ENCODE measurements around the gene DENND6B.

DENND6B gene

DNA sequence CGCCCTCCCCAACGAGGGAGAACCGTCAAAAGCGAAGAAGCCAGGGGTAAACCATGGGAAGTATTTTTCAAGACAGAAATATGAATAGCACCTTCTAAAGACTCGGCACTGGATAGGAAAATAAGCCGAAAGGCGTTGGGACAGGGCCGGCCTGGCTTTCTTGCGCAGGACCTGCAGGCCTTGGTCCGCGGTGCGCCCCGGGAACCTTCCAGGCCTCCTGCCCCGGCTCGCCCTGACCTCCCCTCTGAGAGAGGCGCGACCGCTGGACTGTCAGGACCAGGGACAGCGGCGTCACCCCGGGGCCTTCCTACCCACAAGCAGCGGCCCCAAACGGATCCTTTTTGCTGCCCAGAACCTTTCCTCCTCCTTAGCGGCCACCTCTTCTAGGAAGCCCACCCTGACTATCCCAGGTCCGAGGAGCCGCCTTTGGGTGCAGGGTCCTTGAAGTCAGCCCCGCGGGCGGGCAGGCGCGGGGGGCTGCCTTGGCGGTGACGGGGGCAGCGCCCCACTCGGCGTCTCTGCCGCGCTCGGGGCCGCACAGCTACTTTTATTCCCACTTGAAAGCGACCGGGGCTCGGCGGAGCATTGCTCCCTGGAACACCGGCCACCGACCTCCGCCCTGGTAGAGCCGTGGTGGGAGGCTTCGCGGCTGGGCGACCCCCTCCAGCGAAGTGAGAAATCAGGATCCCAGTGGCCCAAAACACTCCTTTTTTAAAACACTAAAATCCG lies 56.0 kb downstream of the DENND6B start:
- Histone ChIP-seq H4K8ac (ENCODE audit: low read depth, low read length) (no peak overlapping the region), H3K27me3 (ENCODE audit: insufficient read depth, low read length, poor library complexity) (peaks cover 5% of the 10 kb centered on the region), H3K18ac (ENCODE audit: low read length) (no peak overlapping the region), H3K27ac (ENCODE audit: low read depth, low read length) (no peak overlapping the region), H3K9ac (ENCODE audit: low read length) (no peak overlapping the region), H3K36me3 (ENCODE audit: control insufficient read depth, insufficient read depth, low read length) (no peaks in the 10 kb centered on the region), H3K56ac (ENCODE audit: low read length) (no peak overlapping the region), H3K79me1 (ENCODE audit: low read length) (no peaks in the 10 kb centered on the region), H2BK5ac (ENCODE audit: low read length) (no peak overlapping the region), H3K4me1 (ENCODE audit: control insufficient read depth, low read depth, low read length) (no peaks in the 10 kb centered on the region), H3K4me2 (ENCODE audit: low read length) (peak overlapping the region; percentile 21), H4K5ac (ENCODE audit: low read length) (no peak overlapping the region), H2BK120ac (ENCODE audit: low read depth, low read length) (no peak overlapping the region), H2AK5ac (ENCODE audit: low read length) (no peak overlapping the region), H2BK15ac (replicated peaks; ENCODE audit: low read depth) (no peak overlapping the region), H3K23ac (ENCODE audit: low read length) (no peak overlapping the region), H3K4me3 (ENCODE audit: low read length) (no peak overlapping the region), H3K79me2 (ENCODE audit: control insufficient read depth, insufficient read depth, low read length) (no peaks in the 10 kb centered on the region), H3K4ac (ENCODE audit: low read depth, low read length) (no peak overlapping the region)
- WGBS (ENCODE audit: extremely low coverage, insufficient coverage, low lambda C conversion rate), result no CpG with 5 or more reads among the region's 53 CpGs
- DNase-seq, result peak; percentile 73

DNA sequence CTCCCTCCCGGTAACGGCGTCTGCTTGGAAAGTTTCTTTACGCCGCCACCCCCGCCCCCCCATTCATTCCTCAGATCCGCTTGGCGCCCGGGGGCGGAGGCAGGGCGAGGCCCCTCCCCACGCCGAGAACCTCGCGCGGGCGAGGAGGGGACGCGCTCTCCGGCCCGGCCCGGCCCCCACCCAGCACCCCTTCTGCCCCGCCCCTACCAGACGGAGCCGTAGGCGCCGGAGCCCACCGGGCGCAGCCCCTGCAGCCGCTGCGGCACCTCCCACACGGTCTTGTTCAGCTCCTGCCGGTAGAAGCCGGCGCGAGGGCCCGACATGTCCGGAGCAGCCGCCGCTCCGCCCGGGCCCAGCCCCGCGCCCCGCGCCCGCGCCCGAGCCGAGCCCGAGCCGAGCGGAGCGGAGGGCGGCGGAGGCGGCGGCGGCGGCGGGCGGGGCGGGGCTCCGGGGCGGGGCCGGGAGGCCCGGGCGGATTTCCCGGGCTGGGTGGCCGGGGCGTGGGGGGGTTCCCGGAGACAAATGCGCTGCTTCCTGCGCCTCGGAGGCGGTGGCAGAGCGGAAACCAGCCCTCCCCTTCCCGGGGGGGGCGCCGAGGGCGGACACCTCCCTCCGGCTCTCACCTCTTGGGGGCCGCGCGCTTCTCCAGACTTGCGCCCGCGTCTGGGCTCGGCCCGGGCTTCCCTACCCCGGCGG lies 56.7 kb downstream of the DENND6B start, which contains the start of gene MAPK11:
TSS of gene MAPK11 (minus strand) at position 411 of the 696 bp plus-strand sequence. CDS start at position 323, 88 bp downstream.
- no peak for DNase-seq

DNA sequence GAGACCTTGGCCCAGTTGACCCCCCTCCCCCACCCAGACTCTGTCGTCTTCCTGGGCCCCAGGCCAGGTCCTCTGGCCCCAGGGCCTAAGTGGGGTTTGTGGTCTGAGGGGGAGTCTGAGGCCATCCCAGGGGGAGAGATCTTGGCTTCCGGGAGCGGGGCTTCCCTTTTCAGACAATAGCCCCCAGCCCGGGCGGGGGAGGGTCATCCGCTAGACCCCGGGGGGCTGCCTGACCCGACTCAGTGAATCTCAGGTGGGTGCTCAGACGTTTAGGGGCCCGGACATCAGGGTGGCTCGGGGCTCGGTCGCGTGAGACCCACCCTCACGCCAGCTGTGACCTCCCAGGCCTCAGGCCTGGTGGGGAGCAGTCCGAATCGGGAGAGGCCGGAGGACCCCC lies 57.2 kb downstream of the DENND6B start:
- no peak for DNase-seq
- Histone ChIP-seq H3K4me2 (ENCODE audit: low read length) (no peak overlapping the region), H3K27ac (ENCODE audit: low read depth, low read length) (no peak overlapping the region), H3K9ac (ENCODE audit: low read length) (no peak overlapping the region), H2BK120ac (ENCODE audit: low read depth, low read length) (no peak overlapping the region), H3K56ac (ENCODE audit: low read length) (no peak overlapping the region), H3K4ac (ENCODE audit: low read depth, low read length) (no peak overlapping the region), H3K79me1 (ENCODE audit: low read length) (no peaks in the 10 kb centered on the region), H3K36me3 (ENCODE audit: control insufficient read depth, insufficient read depth, low read length) (no peaks in the 10 kb centered on the region), H3K4me3 (ENCODE audit: low read length) (no peak overlapping the region), H3K23ac (ENCODE audit: low read length) (no peak overlapping the region), H2BK15ac (replicated peaks; ENCODE audit: low read depth) (no peak overlapping the region), H2AK5ac (ENCODE audit: low read length) (no peak overlapping the region), H4K5ac (ENCODE audit: low read length) (no peak overlapping the region), H2BK5ac (ENCODE audit: low read length) (no peak overlapping the region), H3K27me3 (ENCODE audit: insufficient read depth, low read length, poor library complexity) (peaks cover 5% of the 10 kb centered on the region), H3K79me2 (ENCODE audit: control insufficient read depth, insufficient read depth, low read length) (no peaks in the 10 kb centered on the region), H3K18ac (ENCODE audit: low read length) (no peak overlapping the region), H4K8ac (ENCODE audit: low read depth, low read length) (no peak overlapping the region), H3K4me1 (ENCODE audit: control insufficient read depth, low read depth, low read length) (no peaks in the 10 kb centered on the region)
- no CpG with 5 or more reads among the region's 18 CpGs for WGBS (ENCODE audit: extremely low coverage, insufficient coverage, low lambda C conversion rate)

More for the DNA sequence above, 56.7 kb downstream of the DENND6B start, which contains the start of gene MAPK11:
- Histone ChIP-seq H3K9ac (ENCODE audit: low read length) (no peak within 1 kb of the TSS), H3K56ac (ENCODE audit: low read length) (peak within 1 kb of the TSS; percentile 56), H3K4ac (ENCODE audit: low read depth, low read length) (no peak within 1 kb of the TSS), H3K4me3 (ENCODE audit: low read length) (no peak within 1 kb of the TSS), H2BK15ac (replicated peaks; ENCODE audit: low read depth) (no peak within 1 kb of the TSS), H3K27me3 (ENCODE audit: insufficient read depth, low read length, poor library complexity) (peaks cover 5% of the 10 kb centered on the region), H3K18ac (ENCODE audit: low read length) (no peak within 1 kb of the TSS), H3K4me2 (ENCODE audit: low read length) (peak within 1 kb of the TSS; percentile 21), H3K79me1 (ENCODE audit: low read length) (no peaks in the 10 kb centered on the region), H2BK5ac (ENCODE audit: low read length) (no peak within 1 kb of the TSS), H2AK5ac (ENCODE audit: low read length) (no peak within 1 kb of the TSS), H3K27ac (ENCODE audit: low read depth, low read length) (no peak within 1 kb of the TSS), H4K8ac (ENCODE audit: low read depth, low read length) (no peak within 1 kb of the TSS), H3K79me2 (ENCODE audit: control insufficient read depth, insufficient read depth, low read length) (no peaks in the 10 kb centered on the region), H3K4me1 (ENCODE audit: control insufficient read depth, low read depth, low read length) (no peaks in the 10 kb centered on the region), H2BK120ac (ENCODE audit: low read depth, low read length) (no peak within 1 kb of the TSS), H3K36me3 (ENCODE audit: control insufficient read depth, insufficient read depth, low read length) (no peaks in the 10 kb centered on the region), H3K23ac (ENCODE audit: low read length) (no peak within 1 kb of the TSS), H4K5ac (ENCODE audit: low read length) (no peak within 1 kb of the TSS)
- WGBS (ENCODE audit: extremely low coverage, insufficient coverage, low lambda C conversion rate), result no CpG with 5 or more reads among the region's 92 CpGs

DNA sequence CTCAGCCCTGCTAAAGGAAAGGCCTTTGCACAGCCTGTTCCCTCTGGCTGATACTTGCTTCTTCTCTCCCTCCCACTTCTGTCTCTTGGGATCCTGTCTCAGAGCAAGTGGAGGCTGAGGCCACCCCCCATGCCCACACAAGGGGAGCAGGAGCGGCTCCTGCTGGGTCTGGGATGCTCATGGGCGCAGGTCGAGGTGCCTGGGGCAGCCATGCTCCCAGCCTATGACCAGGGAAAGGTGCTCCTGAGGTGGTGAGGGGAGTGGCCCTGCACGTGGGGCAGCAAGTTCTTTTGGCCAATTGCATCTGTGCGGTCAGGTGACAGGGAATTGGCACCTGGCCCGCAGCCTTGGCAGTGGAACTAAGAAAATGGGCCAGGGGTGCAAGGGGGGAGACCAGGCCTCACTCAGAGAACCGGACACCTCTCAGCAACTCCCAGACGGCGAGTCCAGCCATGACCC lies 58.1 kb downstream of the DENND6B start:
- no peak overlapping the region for H2AK5ac ChIP-seq (ENCODE audit: low read length)
- no peak for DNase-seq
- no peak overlapping the region for H3K27ac ChIP-seq (ENCODE audit: low read depth, low read length)

DNA sequence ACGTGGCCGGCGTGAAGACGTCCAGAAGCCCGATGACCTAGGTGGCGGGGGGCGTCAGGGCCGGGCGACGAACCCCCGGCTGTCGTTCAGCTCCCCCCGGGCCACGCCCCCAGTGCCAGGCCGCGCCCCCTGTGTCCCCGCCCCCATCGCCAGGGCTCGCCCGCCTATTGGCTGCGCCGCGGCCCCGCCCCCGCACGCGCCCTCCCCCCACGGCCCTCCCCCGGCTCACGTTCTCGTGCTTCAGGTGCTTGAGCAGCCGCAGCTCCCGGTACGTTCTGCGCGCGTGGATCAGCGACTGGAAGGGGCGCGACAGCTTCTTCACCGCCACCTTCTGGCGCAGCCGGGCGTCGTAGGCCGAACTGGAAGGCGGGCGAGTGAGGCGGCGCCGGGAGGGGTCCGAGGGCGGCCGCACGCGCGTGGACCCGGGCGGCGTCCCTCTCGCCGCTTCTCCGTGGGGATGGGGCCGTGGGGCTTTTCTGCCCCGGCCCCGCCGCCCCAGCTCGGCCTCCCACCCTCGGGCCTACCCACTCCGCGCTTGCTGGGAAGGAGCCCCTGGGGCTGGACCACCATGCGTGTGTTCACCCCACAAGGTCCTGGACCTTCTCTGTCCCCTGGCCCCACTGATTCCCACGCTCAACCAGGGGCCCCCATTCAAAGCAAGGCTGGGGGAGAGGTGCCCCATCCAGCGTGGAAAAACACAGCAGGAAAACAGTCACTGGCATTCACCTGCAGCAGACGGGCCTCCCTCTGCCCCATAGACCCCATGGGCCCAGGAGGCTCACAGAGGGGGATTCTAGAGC lies 59.0 kb downstream of the DENND6B start:
- Histone ChIP-seq H3K79me1 (ENCODE audit: low read length) (no peaks in the 10 kb centered on the region), H4K5ac (ENCODE audit: low read length) (no peak overlapping the region), H3K23ac (ENCODE audit: low read length) (no peak overlapping the region), H3K27ac (ENCODE audit: low read depth, low read length) (no peak overlapping the region), H3K56ac (ENCODE audit: low read length) (no peak overlapping the region), H2BK15ac (replicated peaks; ENCODE audit: low read depth) (no peak overlapping the region), H3K4me2 (ENCODE audit: low read length) (no peak overlapping the region), H3K4me3 (ENCODE audit: low read length) (no peak overlapping the region), H3K27me3 (ENCODE audit: insufficient read depth, low read length, poor library complexity) (peaks cover 5% of the 10 kb centered on the region), H3K36me3 (ENCODE audit: control insufficient read depth, insufficient read depth, low read length) (no peaks in the 10 kb centered on the region), H3K4ac (ENCODE audit: low read depth, low read length) (no peak overlapping the region), H2BK120ac (ENCODE audit: low read depth, low read length) (no peak overlapping the region), H2BK5ac (ENCODE audit: low read length) (no peak overlapping the region), H3K79me2 (ENCODE audit: control insufficient read depth, insufficient read depth, low read length) (no peaks in the 10 kb centered on the region), H2AK5ac (ENCODE audit: low read length) (no peak overlapping the region), H4K8ac (ENCODE audit: low read depth, low read length) (no peak overlapping the region), H3K9ac (ENCODE audit: low read length) (no peak overlapping the region), H3K4me1 (ENCODE audit: control insufficient read depth, low read depth, low read length) (no peaks in the 10 kb centered on the region), H3K18ac (ENCODE audit: low read length) (no peak overlapping the region)
- DNase-seq, result no peak
- WGBS (ENCODE audit: extremely low coverage, insufficient coverage, low lambda C conversion rate), result no CpG with 5 or more reads among the region's 75 CpGs

More for the DNA sequence above, 58.1 kb downstream of the DENND6B start:
- Histone ChIP-seq H2BK15ac (replicated peaks; ENCODE audit: low read depth) (no peak overlapping the region), H3K27me3 (ENCODE audit: insufficient read depth, low read length, poor library complexity) (peaks cover 5% of the 10 kb centered on the region), H2BK5ac (ENCODE audit: low read length) (no peak overlapping the region), H3K36me3 (ENCODE audit: control insufficient read depth, insufficient read depth, low read length) (no peaks in the 10 kb centered on the region), H4K8ac (ENCODE audit: low read depth, low read length) (no peak overlapping the region), H3K9ac (ENCODE audit: low read length) (no peak overlapping the region), H3K79me1 (ENCODE audit: low read length) (no peaks in the 10 kb centered on the region), H3K4me2 (ENCODE audit: low read length) (no peak overlapping the region), H3K79me2 (ENCODE audit: control insufficient read depth, insufficient read depth, low read length) (no peaks in the 10 kb centered on the region), H3K4me1 (ENCODE audit: control insufficient read depth, low read depth, low read length) (no peaks in the 10 kb centered on the region), H3K4ac (ENCODE audit: low read depth, low read length) (no peak overlapping the region), H3K23ac (ENCODE audit: low read length) (no peak overlapping the region), H3K4me3 (ENCODE audit: low read length) (no peak overlapping the region), H3K18ac (ENCODE audit: low read length) (no peak overlapping the region), H4K5ac (ENCODE audit: low read length) (no peak overlapping the region), H2BK120ac (ENCODE audit: low read depth, low read length) (no peak overlapping the region), H3K56ac (ENCODE audit: low read length) (no peak overlapping the region)
- WGBS (ENCODE audit: extremely low coverage, insufficient coverage, low lambda C conversion rate), result no CpG with 5 or more reads among the region's 9 CpGs
